Measurements from ENCODE around the gene HOXA13.

GRCh38 chr7:27172823-27173510 is 26.9 kb downstream of the HOXA13 start:
- TF ChIP-seq TAF1 (conservative IDR thresholded peaks at IDR 0.05) (no peak), CTCF (IDR thresholded peaks at IDR 0.05; ENCODE audit: low read depth, low read length, missing input control) (no peak), JUND (IDR thresholded peaks at IDR 0.05) (no peak), ATF3 (IDR thresholded peaks at IDR 0.05) (no peak), GABPA (IDR thresholded peaks at IDR 0.05 in 1 of 2, conservative IDR thresholded peaks at IDR 0.05 in 1 of 2) (no peak)

Data from liver (tissue), 3 donors.